ENCODE results near the gene IREB2. TPM values are rescaled to one million over a fixed set of nuclear protein-coding genes. Genes with fewer than 3 reads are reported as not detected.

IREB2 gene
- total and polyA plus RNA-seq, 2 of the 13 experiments (the other 11 are each of a cell fraction or from before 2014, with no cell fraction given): 24.2 to 30.4 TPM

DNA sequence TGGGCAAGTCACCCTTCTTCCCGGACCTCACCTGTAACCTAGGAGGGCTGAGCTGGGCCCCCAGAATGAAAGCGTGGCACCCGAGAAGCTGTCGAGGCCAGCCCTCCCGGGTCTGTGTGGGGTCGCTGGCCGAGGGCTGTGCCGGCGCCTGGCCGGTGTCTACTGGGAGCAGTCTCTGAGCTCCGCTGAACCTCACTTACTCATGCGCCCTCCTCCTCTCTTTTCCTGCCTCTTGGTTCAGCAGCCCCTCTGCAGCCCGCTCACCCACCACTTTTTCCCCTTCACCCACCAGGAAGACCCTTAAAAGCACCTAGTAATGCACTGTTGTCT lies 69.8 kb downstream of the IREB2 start (continued):
- TF ChIP-seq ADNP (CRISPR knock-in tag; IDR thresholded peaks at IDR 0.05) (no peak), ZNF883 (CRISPR knock-in tag; IDR thresholded peaks at IDR 0.05; ENCODE audit: not compliant biosample characterization) (no peak), HMG20A (CRISPR knock-in tag; IDR thresholded peaks at IDR 0.05; ENCODE audit: borderline replicate concordance) (no peak), ZNF772 (CRISPR knock-in tag; IDR thresholded peaks at IDR 0.05) (no peak), RAD21 (CRISPR knock-in tag; IDR thresholded peaks at IDR 0.05) (no peak), CHD4 (IDR thresholded peaks at IDR 0.05; ENCODE audit: borderline replicate concordance, low read length) (no peak), ZNF232 (CRISPR knock-in tag; IDR thresholded peaks at IDR 0.05; ENCODE audit: borderline replicate concordance) (0 out of 2 replicates have a peak, but pooled peaks have one; percentile 45), ZFP37 (CRISPR knock-in tag; IDR thresholded peaks at IDR 0.05; ENCODE audit: borderline replicate concordance) (no peak), ZNF619 (CRISPR knock-in tag; IDR thresholded peaks at IDR 0.05) (no peak), ESRRA (CRISPR knock-in tag; IDR thresholded peaks at IDR 0.05; ENCODE audit: low read depth) (no peak), ZNF30 (CRISPR knock-in tag; IDR thresholded peaks at IDR 0.05) (no peak), ZNF224 (CRISPR knock-in tag; IDR thresholded peaks at IDR 0.05) (no peak), ZFP62 (CRISPR knock-in tag; IDR thresholded peaks at IDR 0.05) (no peak), KAT8 (CRISPR knock-in tag; IDR thresholded peaks at IDR 0.05) (no peak), CCDC6 (CRISPR knock-in tag; IDR thresholded peaks at IDR 0.05) (no peak), ATF7-NPFF (CRISPR knock-in tag; IDR thresholded peaks at IDR 0.05; ENCODE audit: low read depth) (no peak), ZNF678 (CRISPR knock-in tag; IDR thresholded peaks at IDR 0.05) (no peak), MAFF (IDR thresholded peaks at IDR 0.05; ENCODE audit: low read depth, low read length) (no peak)
- TF ChIP-seq, protein P1, sequence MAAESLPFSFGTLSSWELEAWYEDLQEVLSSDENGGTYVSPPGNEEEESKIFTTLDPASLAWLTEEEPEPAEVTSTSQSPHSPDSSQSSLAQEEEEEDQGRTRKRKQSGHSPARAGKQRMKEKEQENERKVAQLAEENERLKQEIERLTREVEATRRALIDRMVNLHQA (CRISPR knock-in tag; IDR thresholded peaks at IDR 0.05): no peak
- TF ChIP-seq, protein P2, sequence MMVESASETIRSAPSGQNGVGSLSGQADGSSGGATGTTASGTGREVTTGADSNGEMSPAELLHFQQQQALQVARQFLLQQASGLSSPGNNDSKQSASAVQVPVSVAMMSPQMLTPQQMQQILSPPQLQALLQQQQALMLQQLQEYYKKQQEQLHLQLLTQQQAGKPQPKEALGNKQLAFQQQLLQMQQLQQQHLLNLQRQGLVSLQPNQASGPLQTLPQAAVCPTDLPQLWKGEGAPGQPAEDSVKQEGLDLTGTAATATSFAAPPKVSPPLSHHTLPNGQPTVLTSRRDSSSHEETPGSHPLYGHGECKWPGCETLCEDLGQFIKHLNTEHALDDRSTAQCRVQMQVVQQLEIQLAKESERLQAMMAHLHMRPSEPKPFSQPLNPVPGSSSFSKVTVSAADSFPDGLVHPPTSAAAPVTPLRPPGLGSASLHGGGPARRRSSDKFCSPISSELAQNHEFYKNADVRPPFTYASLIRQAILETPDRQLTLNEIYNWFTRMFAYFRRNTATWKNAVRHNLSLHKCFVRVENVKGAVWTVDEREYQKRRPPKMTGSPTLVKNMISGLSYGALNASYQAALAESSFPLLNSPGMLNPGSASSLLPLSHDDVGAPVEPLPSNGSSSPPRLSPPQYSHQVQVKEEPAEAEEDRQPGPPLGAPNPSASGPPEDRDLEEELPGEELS (CRISPR knock-in tag; IDR thresholded peaks at IDR 0.05): no peak
- TF ChIP-seq, protein P3, sequence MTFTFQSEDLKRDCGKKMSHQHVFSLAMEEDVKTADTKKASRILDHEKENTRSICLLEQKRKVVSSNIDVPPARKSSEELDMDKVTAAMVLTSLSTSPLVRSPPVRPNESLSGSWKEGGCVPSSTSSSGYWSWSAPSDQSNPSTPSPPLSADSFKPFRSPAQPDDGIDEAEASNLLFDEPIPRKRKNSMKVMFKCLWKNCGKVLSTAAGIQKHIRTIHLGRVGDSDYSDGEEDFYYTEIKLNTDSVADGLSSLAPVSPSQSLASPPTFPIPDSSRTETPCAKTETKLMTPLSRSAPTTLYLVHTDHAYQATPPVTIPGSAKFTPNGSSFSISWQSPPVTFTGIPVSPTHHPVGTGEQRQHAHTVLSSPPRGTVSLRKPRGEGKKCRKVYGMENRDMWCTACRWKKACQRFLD (CRISPR knock-in tag; IDR thresholded peaks at IDR 0.05; ENCODE audit: borderline replicate concordance): no peak; the same call in 1 of the 2 replicates
- TF ChIP-seq, protein P4, sequence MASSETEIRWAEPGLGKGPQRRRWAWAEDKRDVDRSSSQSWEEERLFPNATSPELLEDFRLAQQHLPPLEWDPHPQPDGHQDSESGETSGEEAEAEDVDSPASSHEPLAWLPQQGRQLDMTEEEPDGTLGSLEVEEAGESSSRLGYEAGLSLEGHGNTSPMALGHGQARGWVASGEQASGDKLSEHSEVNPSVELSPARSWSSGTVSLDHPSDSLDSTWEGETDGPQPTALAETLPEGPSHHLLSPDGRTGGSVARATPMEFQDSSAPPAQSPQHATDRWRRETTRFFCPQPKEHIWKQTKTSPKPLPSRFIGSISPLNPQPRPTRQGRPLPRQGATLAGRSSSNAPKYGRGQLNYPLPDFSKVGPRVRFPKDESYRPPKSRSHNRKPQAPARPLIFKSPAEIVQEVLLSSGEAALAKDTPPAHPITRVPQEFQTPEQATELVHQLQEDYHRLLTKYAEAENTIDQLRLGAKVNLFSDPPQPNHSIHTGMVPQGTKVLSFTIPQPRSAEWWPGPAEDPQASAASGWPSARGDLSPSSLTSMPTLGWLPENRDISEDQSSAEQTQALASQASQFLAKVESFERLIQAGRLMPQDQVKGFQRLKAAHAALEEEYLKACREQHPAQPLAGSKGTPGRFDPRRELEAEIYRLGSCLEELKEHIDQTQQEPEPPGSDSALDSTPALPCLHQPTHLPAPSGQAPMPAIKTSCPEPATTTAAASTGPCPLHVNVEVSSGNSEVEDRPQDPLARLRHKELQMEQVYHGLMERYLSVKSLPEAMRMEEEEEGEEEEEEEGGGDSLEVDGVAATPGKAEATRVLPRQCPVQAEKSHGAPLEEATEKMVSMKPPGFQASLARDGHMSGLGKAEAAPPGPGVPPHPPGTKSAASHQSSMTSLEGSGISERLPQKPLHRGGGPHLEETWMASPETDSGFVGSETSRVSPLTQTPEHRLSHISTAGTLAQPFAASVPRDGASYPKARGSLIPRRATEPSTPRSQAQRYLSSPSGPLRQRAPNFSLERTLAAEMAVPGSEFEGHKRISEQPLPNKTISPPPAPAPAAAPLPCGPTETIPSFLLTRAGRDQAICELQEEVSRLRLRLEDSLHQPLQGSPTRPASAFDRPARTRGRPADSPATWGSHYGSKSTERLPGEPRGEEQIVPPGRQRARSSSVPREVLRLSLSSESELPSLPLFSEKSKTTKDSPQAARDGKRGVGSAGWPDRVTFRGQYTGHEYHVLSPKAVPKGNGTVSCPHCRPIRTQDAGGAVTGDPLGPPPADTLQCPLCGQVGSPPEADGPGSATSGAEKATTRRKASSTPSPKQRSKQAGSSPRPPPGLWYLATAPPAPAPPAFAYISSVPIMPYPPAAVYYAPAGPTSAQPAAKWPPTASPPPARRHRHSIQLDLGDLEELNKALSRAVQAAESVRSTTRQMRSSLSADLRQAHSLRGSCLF (CRISPR knock-in tag; IDR thresholded peaks at IDR 0.05; ENCODE audit: borderline replicate concordance): no peak
- TF ChIP-seq, protein P5, sequence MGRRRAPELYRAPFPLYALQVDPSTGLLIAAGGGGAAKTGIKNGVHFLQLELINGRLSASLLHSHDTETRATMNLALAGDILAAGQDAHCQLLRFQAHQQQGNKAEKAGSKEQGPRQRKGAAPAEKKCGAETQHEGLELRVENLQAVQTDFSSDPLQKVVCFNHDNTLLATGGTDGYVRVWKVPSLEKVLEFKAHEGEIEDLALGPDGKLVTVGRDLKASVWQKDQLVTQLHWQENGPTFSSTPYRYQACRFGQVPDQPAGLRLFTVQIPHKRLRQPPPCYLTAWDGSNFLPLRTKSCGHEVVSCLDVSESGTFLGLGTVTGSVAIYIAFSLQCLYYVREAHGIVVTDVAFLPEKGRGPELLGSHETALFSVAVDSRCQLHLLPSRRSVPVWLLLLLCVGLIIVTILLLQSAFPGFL (CRISPR knock-in tag; IDR thresholded peaks at IDR 0.05): no peak

All from HepG2 (cell line).